GM13977 (cell line): ENCODE results near the gene SMAD2.
A peak's percentile ranks its signal among the peaks of the same experiment; 100 is the strongest.

ENCODE experiments used
- DNase-seq: peaks from one replicate; pipeline ENCODE4 v3.0.0; 2012; ENCODE audit warnings: low spot score
- CTCF ChIP-seq: IDR thresholded peaks from 2 replicates; pipeline ENCODE4 v1.5.1; 2012; ENCODE audit warnings: mild to moderate bottlenecking, control low read depth; ENCODE audit not compliant: insufficient read depth; ENCODE audit errors: extremely low read depth, missing control alignments
- in situ Hi-C: fragments of 300-500 bp; cut with MboI; formaldehyde crosslinking; loops from one replicate; pipeline ENCODE4 v1.12.0; 2022; ENCODE audit warnings: low sequenced_read_pairs, low pct_unique_long_range_greater_than_20kb, mixed read lengths, inconsistent platforms; ENCODE audit not compliant: unreplicated experiment

SMAD2 gene

GRCh38 chr18:47930199-47930930, at the start of gene SMAD2:
SMAD2 (minus strand) TSS chr18:47930659; CDS start chr18:47896756, 33,903 bp downstream.
- TF ChIP-seq CTCF: no peak
- peak; percentile 86 for DNase-seq
- in situ Hi-C loops: no loop called here

GRCh38 chr18:47979611-47980200, 49.2 kb upstream of the SMAD2 start:
- in situ Hi-C loops: no loop called here

GRCh38 chr18:47978603-47979002, 48.1 kb upstream of the SMAD2 start:
- no peak for TF ChIP-seq CTCF
- in situ Hi-C loops: no loop called here
- no peak for DNase-seq

More at GRCh38 chr18:47979611-47980200, 49.2 kb upstream of the SMAD2 start:
- no peak for DNase-seq
- TF ChIP-seq CTCF: no peak

- TF ChIP-seq CTCF: no peak
- DNase-seq: no peak
- in situ Hi-C loops: no loop called here
Measured at GRCh38 chr18:47978141-47978540, 47.7 kb upstream of the SMAD2 start.

GRCh38 chr18:47975701-47976100, 45.2 kb upstream of the SMAD2 start:
- TF ChIP-seq CTCF: no peak
- DNase-seq: no peak
- in situ Hi-C loops: no loop called here

GRCh38 chr18:47975105-47975504, 44.6 kb upstream of the SMAD2 start:
- no peak for TF ChIP-seq CTCF
- in situ Hi-C loops: no loop called here
- no peak for DNase-seq
